Ishikawa (cell line): ENCODE measurements around the gene TMEM171.

ENCODE experiments used
- CEBPB ChIP-seq: IDR thresholded peaks from 2 replicates; pipeline ENCODE4 v1.6.1; 2012
- CREB1 ChIP-seq: IDR thresholded peaks from 2 replicates; pipeline ENCODE4 v1.6.1; 2012; ENCODE audit warnings: low read depth
- EGR1 ChIP-seq: IDR thresholded peaks from 2 replicates; pipeline ENCODE4 v1.6.1; 2012
- EP300 ChIP-seq: IDR thresholded peaks from 2 replicates; pipeline ENCODE4 v1.6.1; 2012; ENCODE audit warnings: borderline replicate concordance
- FOXM1 ChIP-seq: IDR thresholded peaks from 2 replicates; pipeline ENCODE4 v1.6.1; 2012; ENCODE audit warnings: low read depth, borderline replicate concordance
- NFIC ChIP-seq: IDR thresholded peaks from 2 replicates; pipeline ENCODE4 v1.6.1; 2012
- RAD21 ChIP-seq: IDR thresholded peaks from 2 replicates; pipeline ENCODE4 v1.6.1; 2012; ENCODE audit warnings: low read depth
- REST ChIP-seq: IDR thresholded peaks from 2 replicates; pipeline ENCODE4 v1.6.1; 2012; ENCODE audit warnings: low read depth, mild to moderate bottlenecking
- TAF1 ChIP-seq: IDR thresholded peaks from 2 replicates; pipeline ENCODE4 v1.6.1; 2012; ENCODE audit warnings: low read depth, mild to moderate bottlenecking
- TEAD4 ChIP-seq: IDR thresholded peaks from 2 replicates; pipeline ENCODE4 v1.6.1; 2012
- YY1 ChIP-seq: IDR thresholded peaks from 2 replicates; pipeline ENCODE4 v1.6.1; 2012; ENCODE audit warnings: low read depth
- ZBTB7A ChIP-seq: IDR thresholded peaks from 2 replicates; pipeline ENCODE4 v1.6.1; 2012; ENCODE audit warnings: low read depth
- TF ChIP-seq, protein P1 (sequence below): IDR thresholded peaks from 2 replicates; pipeline ENCODE4 v1.6.1; 2012
- TF ChIP-seq, protein P2 (sequence below): IDR thresholded peaks from 2 replicates; pipeline ENCODE4 v1.6.1; 2012

DNA sequence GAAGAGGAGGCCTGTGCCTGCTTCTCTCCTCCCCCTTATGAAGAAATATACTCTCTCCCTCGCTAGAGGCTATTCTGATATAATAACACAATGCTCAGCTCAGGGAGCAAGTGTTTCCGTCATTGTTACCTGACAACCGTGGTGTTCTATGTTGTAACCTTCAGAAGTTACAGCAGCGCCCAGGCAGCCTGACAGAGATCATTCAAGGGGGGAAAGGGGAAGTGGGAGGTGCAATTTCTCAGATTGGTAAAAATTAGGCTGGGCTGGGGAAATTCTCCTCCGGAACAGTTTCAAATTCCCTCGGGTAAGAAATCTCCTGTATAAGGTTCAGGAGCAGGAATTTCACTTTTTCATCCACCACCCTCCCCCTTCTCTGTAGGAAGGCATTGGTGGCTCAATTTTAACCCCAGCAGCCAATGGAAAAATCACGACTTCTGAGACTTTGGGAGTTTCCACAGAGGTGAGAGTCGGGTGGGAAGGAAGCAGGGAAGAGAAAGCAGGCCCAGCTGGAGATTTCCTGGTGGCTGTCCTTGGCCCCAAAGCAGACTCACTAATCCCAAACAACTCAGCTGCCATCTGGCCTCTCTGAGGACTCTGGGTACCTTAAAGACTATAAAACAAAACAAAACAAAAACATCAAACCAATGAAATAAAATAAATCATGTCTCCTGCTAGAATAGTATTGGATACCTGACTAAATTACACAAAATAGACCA lies 53.9 kb downstream of the TMEM171 start:
- TF ChIP-seq REST (no peak), FOXM1 (no peak), TAF1 (no peak), YY1 (no peak), EP300 (no peak), ZBTB7A (no peak), TEAD4 (no peak), NFIC (no peak), CEBPB (no peak), RAD21 (no peak), CREB1 (no peak), EGR1 (no peak)
- TF ChIP-seq, protein P1, sequence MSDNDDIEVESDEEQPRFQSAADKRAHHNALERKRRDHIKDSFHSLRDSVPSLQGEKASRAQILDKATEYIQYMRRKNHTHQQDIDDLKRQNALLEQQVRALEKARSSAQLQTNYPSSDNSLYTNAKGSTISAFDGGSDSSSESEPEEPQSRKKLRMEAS, result no peak
- TF ChIP-seq, protein P2, sequence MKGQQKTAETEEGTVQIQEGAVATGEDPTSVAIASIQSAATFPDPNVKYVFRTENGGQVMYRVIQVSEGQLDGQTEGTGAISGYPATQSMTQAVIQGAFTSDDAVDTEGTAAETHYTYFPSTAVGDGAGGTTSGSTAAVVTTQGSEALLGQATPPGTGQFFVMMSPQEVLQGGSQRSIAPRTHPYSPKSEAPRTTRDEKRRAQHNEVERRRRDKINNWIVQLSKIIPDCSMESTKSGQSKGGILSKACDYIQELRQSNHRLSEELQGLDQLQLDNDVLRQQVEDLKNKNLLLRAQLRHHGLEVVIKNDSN, result no peak
